Endothelial cell of umbilical vein (primary cell): Measurements from ENCODE around the gene CLASRP. TPM values are rescaled to one million over a fixed set of nuclear protein-coding genes. Genes with fewer than 3 reads are reported as not detected.
A peak's percentile ranks its signal among the peaks of the same experiment; 100 is the strongest.

ENCODE experiments used
- BruUV-seq: library from RNA; stranded (reverse); fragments of 400-500 nt; replicated peaks from 2 replicates; lab custom pipeline; 2021; lab: Mats Ljungman, UMichigan
- CTCF ChIA-PET: fragments of 300-600, 350-600 bp; sonication (Branson Sonifier 250); formaldehyde crosslinking; loops from one replicate; lab custom pipeline; 2021; ENCODE audit warnings: antibody characterized with exemption, inconsistent platforms; lab: Charles Lee
- POLR2A ChIA-PET: fragments of 300-600, 350-600 bp; sonication (Branson Sonifier 250); formaldehyde crosslinking; loops from one replicate; lab custom pipeline; 2021; ENCODE audit warnings: antibody characterized with exemption, inconsistent platforms; lab: Charles Lee
- DNase-seq: peaks from one replicate; pipeline ENCODE4 v3.0.0-alpha.2; 2011; ENCODE audit warnings: low read depth, low spot score
- FAIRE-seq: peaks from 2 replicates; lab custom pipeline; 2011; peaks lifted over from hg19 to GRCh38; lab: Jason Lieb, UNC
- H2AFZ ChIP-seq: 2 replicates; pipeline ENCODE4 v1.6.0; 2012; ENCODE audit warnings: low read depth, low read length, control low read depth, inconsistent platforms
- H3K27ac ChIP-seq: 2 replicates; pipeline ENCODE4 v1.5.1; 2011; ENCODE audit warnings: low read depth, mild to moderate bottlenecking, control low read depth, low read length, moderate library complexity; ENCODE audit not compliant: insufficient read depth
- H3K27me3 ChIP-seq, 2 experiments: 2 replicates each; pipeline versions ENCODE4 v1.6.0 to v1.6.1; 2011; ENCODE audit warnings: low read length in 2 of 2, mixed read lengths in 1 of 2; ENCODE audit not compliant: control insufficient read depth in 2 of 2, insufficient read depth in 2 of 2
- H3K36me3 ChIP-seq, 2 experiments: 2 replicates in 1 of 2; 3 replicates in 1 of 2; pipeline ENCODE4 v1.5.1; 2011; ENCODE audit warnings: low read length in 2 of 2, mild to moderate bottlenecking in 1 of 2, moderate library complexity in 1 of 2; ENCODE audit not compliant: control insufficient read depth in 2 of 2, insufficient read depth in 2 of 2; ENCODE audit errors: extremely low read depth in 1 of 2
- H3K4me1 ChIP-seq: 3 replicates; pipeline ENCODE4 v1.5.1; 2011; ENCODE audit warnings: mild to moderate bottlenecking, low read length; ENCODE audit not compliant: control insufficient read depth, insufficient read depth; ENCODE audit errors: extremely low read depth
- H3K4me2 ChIP-seq: 2 replicates; pipeline ENCODE4 v1.6.1; 2011; ENCODE audit warnings: low read length, control low read depth, mixed read lengths; ENCODE audit not compliant: insufficient read depth
- H3K4me3 ChIP-seq, 3 experiments: fragments of 200-600 bp in 1 of 3; sonication (generic), shearing (Covaris generic) in 1 of 3; replicated peaks in 1 of 3; 2 replicates each; pipeline ENCODE4 v1.5.1; 2011 to 2016; ENCODE audit warnings: control low read depth in 3 of 3, low read length in 3 of 3, mild to moderate bottlenecking in 2 of 3, inconsistent platforms in 1 of 3, low read depth in 1 of 3, moderate library complexity in 1 of 3; ENCODE audit not compliant: insufficient read depth in 1 of 3
- H3K79me2 ChIP-seq: 2 replicates; pipeline ENCODE4 v1.6.0; 2012; ENCODE audit warnings: low read length, inconsistent platforms; ENCODE audit not compliant: control insufficient read depth, insufficient read depth
- H3K9ac ChIP-seq: replicated peaks from 2 replicates; pipeline ENCODE3; 2011; ENCODE audit warnings: low read length, control low read depth; ENCODE audit not compliant: insufficient read depth; ENCODE audit errors: extremely low read depth
- H3K9me1 ChIP-seq: replicated peaks from 3 replicates; pipeline ENCODE4 v1.6.0; 2011; ENCODE audit warnings: mild to moderate bottlenecking, low read length; ENCODE audit not compliant: control insufficient read depth, insufficient read depth; ENCODE audit errors: extremely low read depth
- H3K9me3 ChIP-seq: replicated peaks from 2 replicates; pipeline ENCODE4 v1.5.1; 2012; ENCODE audit warnings: low read length, inconsistent platforms; ENCODE audit not compliant: control insufficient read depth, insufficient read depth
- H4K20me1 ChIP-seq: replicated peaks from 2 replicates; pipeline ENCODE3; 2011; ENCODE audit warnings: mild to moderate bottlenecking, low read length; ENCODE audit not compliant: control insufficient read depth, insufficient read depth; ENCODE audit errors: extremely low read depth
- EZH2 ChIP-seq: IDR thresholded peaks from 2 replicates; pipeline ENCODE4 v1.6.1; 2012; ENCODE audit warnings: borderline replicate concordance, low read depth, mild to moderate bottlenecking, moderate library complexity, low read length, inconsistent platforms; ENCODE audit not compliant: severe bottlenecking
- FOS ChIP-seq: IDR thresholded peaks from 2 replicates; pipeline ENCODE4 v1.6.1; 2011; ENCODE audit warnings: mild to moderate bottlenecking, low read length, moderate library complexity, borderline replicate concordance; ENCODE audit not compliant: insufficient read depth
- GATA2 ChIP-seq: IDR thresholded peaks from 2 replicates; pipeline ENCODE4 v1.7.0; 2011; ENCODE audit warnings: low read depth, mild to moderate bottlenecking, moderate library complexity, mixed read lengths, low read length; ENCODE audit not compliant: insufficient read length, insufficient read depth
- JUN ChIP-seq: IDR thresholded peaks from 2 replicates; pipeline ENCODE4 v1.6.1; 2011; ENCODE audit warnings: borderline replicate concordance, low read depth; ENCODE audit not compliant: insufficient read length, insufficient read depth
- POLR2A ChIP-seq: IDR thresholded peaks from 2 replicates; pipeline ENCODE4 v1.6.1; 2012; ENCODE audit warnings: low read depth, mild to moderate bottlenecking, control low read depth, low read length
- POLR2AphosphoS5 ChIP-seq: IDR thresholded peaks from 2 replicates; pipeline ENCODE4 v1.6.1; 2012; ENCODE audit warnings: low read depth, mild to moderate bottlenecking, control low read depth, low read length, moderate library complexity; ENCODE audit not compliant: insufficient read depth
- dilution Hi-C: fragments of 300-500 bp; cut with MboI; formaldehyde crosslinking; loops from one replicate; pipeline ENCODE4 v1.15.0; 2019; ENCODE audit warnings: low sequenced_read_pairs; ENCODE audit not compliant: extremely low pct_ligation_motif_present
- intact Hi-C: fragments of 100-400 bp; cut with micrococcal nuclease; formaldehyde crosslinking; loops from one replicate; pipeline ENCODE4 v1.10.0; 2022
- polyA plus RNA-seq, 4 experiments: library from polyadenylated mRNA; depleted of rRNA in 3 of 4; stranded (reverse) in 3 of 4; unstranded in 1 of 4; fragments of >200 nt; gene quantifications; 2 replicates each; pipeline versions ENCODE4 v1.2.1 to v1.2.3, GENCODE V29; 2011 to 2012; ENCODE audit warnings: missing spikeins in 1 of 4
- total RNA-seq: library from RNA; stranded (reverse); gene quantifications from 2 replicates; pipeline ENCODE4 v1.2.3, GENCODE V29; 2021
- TF ChIP-seq, protein P1 (sequence below): IDR thresholded peaks from 2 replicates; pipeline ENCODE4 v1.6.1; 2011; ENCODE audit not compliant: insufficient read depth, insufficient read length
- TF ChIP-seq, protein P2 (sequence below), 2 donors: IDR thresholded peaks; 1 replicate in 1 of 2; 2 replicates in 1 of 2; pipeline ENCODE4 v1.5.1; 2011; ENCODE audit warnings: low read length in 2 of 2, mild to moderate bottlenecking in 2 of 2, moderate library complexity in 2 of 2, control low read depth in 1 of 2, inconsistent platforms in 1 of 2, low read depth in 1 of 2; ENCODE audit not compliant: insufficient read depth in 1 of 2; ENCODE audit errors: extremely low read depth in 1 of 2

Gene CLASRP
- total and polyA plus RNA-seq, 2 donors (not counting 3 experiments of a cell fraction or from before 2014, with no cell fraction given), result 40.7 to 70.7 TPM

DNA sequence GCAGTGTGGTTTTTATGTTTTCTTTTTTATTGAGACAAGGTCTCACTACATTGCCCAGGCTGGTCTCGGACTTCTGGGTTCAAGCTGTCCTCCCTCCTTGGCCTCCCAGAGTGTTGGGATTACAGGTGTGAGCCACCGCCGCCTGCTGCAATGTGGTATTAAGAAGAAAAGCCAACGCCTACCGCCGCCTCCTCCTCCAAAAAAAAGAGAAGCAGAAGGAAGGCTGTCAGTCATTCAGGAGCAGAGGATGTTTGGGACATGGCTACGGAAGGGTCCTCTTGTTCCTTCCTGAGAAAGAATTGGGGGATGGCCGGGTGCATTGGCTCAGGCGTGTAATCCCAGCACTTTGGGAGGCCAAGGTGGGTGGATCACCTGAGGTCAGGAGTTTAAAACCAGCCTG lies 55.3 kb downstream of the CLASRP start:
- dilution Hi-C loops, result no loop called here
- no peak overlapping the region for H3K27ac ChIP-seq

More for the DNA sequence above, 55.3 kb downstream of the CLASRP start:
- peaks cover 0 to 6% of the 10 kb centered on the region in 2 experiments for H3K36me3 ChIP-seq
- H3K4me2 ChIP-seq, result peak overlapping the region; percentile 96
- no peaks in the 10 kb centered on the region for H4K20me1 ChIP-seq
- intact Hi-C loops, result loop anchor here (5.0 kb wide), 2 partner anchors 33 to 153 kb away; partner anchors contain the start of gene EXOC3L2
- no peak for FAIRE-seq
- H3K4me1 ChIP-seq, result peaks cover 23% of the 10 kb centered on the region
- CTCF ChIA-PET, result no interaction called here
- peak overlapping the region in 2 of 3 experiments; percentile 76 to 80 for H3K4me3 ChIP-seq
- no peaks in the 10 kb centered on the region for H3K9me3 ChIP-seq
- DNase-seq, result no peak
- TF ChIP-seq JUN, result no peak
- TF ChIP-seq, protein P1, sequence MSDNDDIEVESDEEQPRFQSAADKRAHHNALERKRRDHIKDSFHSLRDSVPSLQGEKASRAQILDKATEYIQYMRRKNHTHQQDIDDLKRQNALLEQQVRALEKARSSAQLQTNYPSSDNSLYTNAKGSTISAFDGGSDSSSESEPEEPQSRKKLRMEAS, result no peak
- TF ChIP-seq POLR2A, result no peak
- no peak for TF ChIP-seq GATA2
- TF ChIP-seq FOS, result no peak
- TF ChIP-seq EZH2, result no peak
- TF ChIP-seq POLR2AphosphoS5, result no peak
- TF ChIP-seq, protein P2, sequence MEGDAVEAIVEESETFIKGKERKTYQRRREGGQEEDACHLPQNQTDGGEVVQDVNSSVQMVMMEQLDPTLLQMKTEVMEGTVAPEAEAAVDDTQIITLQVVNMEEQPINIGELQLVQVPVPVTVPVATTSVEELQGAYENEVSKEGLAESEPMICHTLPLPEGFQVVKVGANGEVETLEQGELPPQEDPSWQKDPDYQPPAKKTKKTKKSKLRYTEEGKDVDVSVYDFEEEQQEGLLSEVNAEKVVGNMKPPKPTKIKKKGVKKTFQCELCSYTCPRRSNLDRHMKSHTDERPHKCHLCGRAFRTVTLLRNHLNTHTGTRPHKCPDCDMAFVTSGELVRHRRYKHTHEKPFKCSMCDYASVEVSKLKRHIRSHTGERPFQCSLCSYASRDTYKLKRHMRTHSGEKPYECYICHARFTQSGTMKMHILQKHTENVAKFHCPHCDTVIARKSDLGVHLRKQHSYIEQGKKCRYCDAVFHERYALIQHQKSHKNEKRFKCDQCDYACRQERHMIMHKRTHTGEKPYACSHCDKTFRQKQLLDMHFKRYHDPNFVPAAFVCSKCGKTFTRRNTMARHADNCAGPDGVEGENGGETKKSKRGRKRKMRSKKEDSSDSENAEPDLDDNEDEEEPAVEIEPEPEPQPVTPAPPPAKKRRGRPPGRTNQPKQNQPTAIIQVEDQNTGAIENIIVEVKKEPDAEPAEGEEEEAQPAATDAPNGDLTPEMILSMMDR (IDR thresholded peaks at IDR 0.05; ENCODE audit: extremely low read depth in 1 of 2, insufficient read depth in 1 of 2, low read depth in 1 of 2, low read length in 2 of 2), result no peak
- no peaks in the 10 kb centered on the region for H3K27me3 ChIP-seq
- H3K9me1 ChIP-seq, result no peaks in the 10 kb centered on the region
- no TSS peak for BruUV-seq
- POLR2A ChIA-PET, result no interaction called here
- peaks cover 60% of the 10 kb centered on the region for H3K79me2 ChIP-seq
- H2AFZ ChIP-seq, result no peak overlapping the region
- H3K9ac ChIP-seq, result peak overlapping the region; percentile 88
